GM12873 (cell line): Measurements from ENCODE around the gene ELOA.

ENCODE experiments used
- CTCF ChIP-seq: IDR thresholded peaks from 2 replicates; pipeline ENCODE4 v1.5.1; 2012; ENCODE audit warnings: low read depth, mild to moderate bottlenecking, moderate library complexity, low read length, control low read depth; ENCODE audit not compliant: insufficient read depth; ENCODE audit errors: missing control alignments

ELOA gene

GRCh38 chr1:23810818-23811540 lies 67.7 kb downstream of the ELOA start:
- peak; percentile 96 for TF ChIP-seq CTCF
